Measurements from ENCODE around the gene STARD3. TPM values are rescaled to one million over a fixed set of nuclear protein-coding genes. Genes with fewer than 3 reads are reported as not detected.
A peak's percentile ranks its signal among the peaks of the same experiment; 100 is the strongest.

STARD3 gene
- total and polyA plus RNA-seq, 2 of the 13 experiments (the other 11 are each of a cell fraction or from before 2014, with no cell fraction given) = 34.6 to 100 TPM

- no peak for TF ChIP-seq NFAT5 (CRISPR knock-in tag; IDR thresholded peaks at IDR 0.05)
- no peak for TF ChIP-seq ARID3A (IDR thresholded peaks at IDR 0.05; ENCODE audit: low read depth, low read length)
- TF ChIP-seq KDM3A (CRISPR knock-in tag; IDR thresholded peaks at IDR 0.05; ENCODE audit: low read depth) = no peak
- no peak for TF ChIP-seq SRSF4 (IDR thresholded peaks at IDR 0.05; ENCODE audit: low read depth, low read length, poor library complexity, severe bottlenecking)
- peak; percentile 45; the same call in 1 of the 2 replicates for TF ChIP-seq PITX1 (CRISPR knock-in tag; IDR thresholded peaks at IDR 0.05)
- peak; percentile 19; the same call in 1 of the 2 replicates for TF ChIP-seq ZFP37 (CRISPR knock-in tag; IDR thresholded peaks at IDR 0.05; ENCODE audit: borderline replicate concordance)
- no peak for TF ChIP-seq ZNF747 (CRISPR knock-in tag; IDR thresholded peaks at IDR 0.05; ENCODE audit: borderline replicate concordance)
- TF ChIP-seq CTCF (CRISPR knock-in tag; IDR thresholded peaks at IDR 0.05) = peak; percentile 93
- no peak for TF ChIP-seq ZC3H13 (CRISPR knock-in tag; IDR thresholded peaks at IDR 0.05)
- TF ChIP-seq ZBTB42 (CRISPR knock-in tag; IDR thresholded peaks at IDR 0.05) = no peak
- no peak for TF ChIP-seq PCBP1 (IDR thresholded peaks at IDR 0.05; ENCODE audit: borderline replicate concordance, low read depth, low read length)
- no peak for TF ChIP-seq MAFG (CRISPR knock-in tag; IDR thresholded peaks at IDR 0.05)
- TF ChIP-seq, protein P1, sequence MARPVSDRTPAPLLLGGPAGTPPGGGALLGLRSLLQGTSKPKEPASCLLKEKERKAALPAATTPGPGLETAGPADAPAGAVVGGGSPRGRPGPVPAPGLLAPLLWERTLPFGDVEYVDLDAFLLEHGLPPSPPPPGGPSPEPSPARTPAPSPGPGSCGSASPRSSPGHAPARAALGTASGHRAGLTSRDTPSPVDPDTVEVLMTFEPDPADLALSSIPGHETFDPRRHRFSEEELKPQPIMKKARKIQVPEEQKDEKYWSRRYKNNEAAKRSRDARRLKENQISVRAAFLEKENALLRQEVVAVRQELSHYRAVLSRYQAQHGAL (CRISPR knock-in tag; IDR thresholded peaks at IDR 0.05; ENCODE audit: not compliant biosample characterization) = no peak
- TF ChIP-seq RBM39 (IDR thresholded peaks at IDR 0.05; ENCODE audit: low read depth, low read length, poor library complexity, severe bottlenecking) = no peak
- TF ChIP-seq ZKSCAN8 (CRISPR knock-in tag; IDR thresholded peaks at IDR 0.05; ENCODE audit: borderline replicate concordance) = 0 out of 2 replicates have a peak, but pooled peaks have one; percentile 26
- TF ChIP-seq SMARCE1 (IDR thresholded peaks at IDR 0.05; ENCODE audit: borderline replicate concordance) = no peak
- TF ChIP-seq SALL2 (CRISPR knock-in tag; IDR thresholded peaks at IDR 0.05) = 0 out of 2 replicates have a peak, but pooled peaks have one; percentile 51
- TF ChIP-seq ZNF205 (CRISPR knock-in tag; IDR thresholded peaks at IDR 0.05) = 0 out of 2 replicates have a peak, but pooled peaks have one; percentile 33
- no peak for TF ChIP-seq ATF5 (CRISPR knock-in tag; IDR thresholded peaks at IDR 0.05; ENCODE audit: low read depth)
Measured at GRCh38 chr17:39653662-39654331, 16.9 kb downstream of the STARD3 start (continued).

Data from HepG2 (cell line).